OCI-LY7 (cell line): ENCODE data around the gene C2CD4C. TPM values are rescaled to one million over a fixed set of nuclear protein-coding genes. Genes with fewer than 3 reads are reported as not detected.

Experiments
- BruUV-seq: library from RNA; stranded (reverse); fragments of 400-500 nt; replicated peaks from 2 replicates; lab custom pipeline; 2021; lab: Mats Ljungman, UMichigan
- CTCF ChIA-PET: fragments of 300-600 bp; sonication (Branson Sonifier 250); formaldehyde crosslinking; loops from one replicate; lab custom pipeline; 2022; ENCODE audit warnings: antibody characterized with exemption; ENCODE audit not compliant: unreplicated experiment; lab: Charles Lee
- POLR2A ChIA-PET: fragments of 300-600 bp; sonication (Branson Sonifier 250); formaldehyde crosslinking; loops from one replicate; lab custom pipeline; 2022; ENCODE audit warnings: antibody characterized with exemption; lab: Charles Lee
- DNase-seq: peaks from one replicate; pipeline ENCODE4 v3.0.0-alpha.2; 2015; ENCODE audit warnings: low spot score
- H2AFZ ChIP-seq: fragments of 200-600 bp; sonication (generic), shearing (Covaris generic); 2 replicates; pipeline ENCODE4 v1.6.1; 2014; ENCODE audit warnings: mild to moderate bottlenecking, antibody characterized with exemption, low read length, moderate library complexity
- H3K27ac ChIP-seq: fragments of 200-600 bp; sonication (generic); 2 replicates; pipeline ENCODE4 v1.5.1; 2014; ENCODE audit warnings: mixed run types, low read depth, mild to moderate bottlenecking, moderate library complexity, low read length, inconsistent platforms; ENCODE audit not compliant: poor library complexity, severe bottlenecking
- H3K36me3 ChIP-seq: fragments of 200-600 bp; sonication (generic); 2 replicates; pipeline ENCODE4 v1.6.1; 2014; ENCODE audit warnings: mild to moderate bottlenecking, antibody characterized with exemption, low read length, moderate library complexity, mixed read lengths; ENCODE audit not compliant: insufficient read depth
- H3K4me1 ChIP-seq: fragments of 200-600 bp; sonication (generic); 2 replicates; pipeline ENCODE4 v1.5.1; 2014; ENCODE audit warnings: mild to moderate bottlenecking, low read length; ENCODE audit not compliant: insufficient read depth, poor library complexity, severe bottlenecking
- H3K4me2 ChIP-seq: fragments of 200-600 bp; sonication (generic); 2 replicates; pipeline ENCODE4 v1.6.1; 2014; ENCODE audit warnings: mild to moderate bottlenecking, low read length
- H3K4me3 ChIP-seq: fragments of 200-600 bp; sonication (generic); 2 replicates; pipeline ENCODE4 v1.5.1; 2014; ENCODE audit warnings: mild to moderate bottlenecking, low read depth, low read length; ENCODE audit not compliant: poor library complexity, severe bottlenecking
- H3K79me2 ChIP-seq: fragments of 200-600 bp; sonication (generic); 2 replicates; pipeline ENCODE4 v1.6.1; 2016; ENCODE audit warnings: low read depth, mild to moderate bottlenecking, low read length, moderate library complexity, mixed read lengths; ENCODE audit not compliant: insufficient read depth
- H3K9me2 ChIP-seq: fragments of 200-600 bp; sonication (generic); 2 replicates; pipeline ENCODE4 v1.6.1; 2016; ENCODE audit warnings: mild to moderate bottlenecking, low read length, mixed read lengths; ENCODE audit not compliant: insufficient read depth
- H3K9me3 ChIP-seq: fragments of 200-600 bp; sonication (generic); 2 replicates; pipeline ENCODE4 v1.6.1; 2014; ENCODE audit warnings: mild to moderate bottlenecking, mixed run types, low read length, mixed read lengths
- H4K20me1 ChIP-seq: fragments of 200-600 bp; sonication (generic); 2 replicates; pipeline ENCODE4 v1.6.1; 2014; ENCODE audit warnings: mild to moderate bottlenecking, antibody characterized with exemption, low read length, moderate library complexity, mixed read lengths; ENCODE audit not compliant: insufficient read depth
- CTCF ChIP-seq: fragments of 200-600 bp; sonication (generic); conservative IDR thresholded peaks from 2 replicates; pipeline ENCODE4 v1.5.1; 2014; ENCODE audit warnings: mild to moderate bottlenecking, antibody characterized with exemption, low read length, moderate library complexity, mixed read lengths
- EZH2phosphoT487 ChIP-seq: fragments of 200-600 bp; sonication (generic); IDR thresholded peaks from 2 replicates; pipeline ENCODE4 v1.6.1; 2018; ENCODE audit warnings: low read depth, borderline replicate concordance, mild to moderate bottlenecking, mixed run types, antibody characterized with exemption, low read length, moderate library complexity, mixed read lengths
- intact Hi-C: fragments of 100-400 bp; cut with micrococcal nuclease; formaldehyde crosslinking; loops from one replicate; pipeline ENCODE4 v1.10.0; 2022; ENCODE audit not compliant: unreplicated experiment
- total RNA-seq, 2 experiments: library from RNA; depleted of rRNA in 1 of 2; stranded (reverse); fragments of >200 nt in 1 of 2; shearing (Covaris generic) in 1 of 2; gene quantifications; 2 replicates each; pipeline ENCODE4 v1.2.3, GENCODE V29; 2014 to 2022

Gene C2CD4C
- total RNA-seq, 2 experiments from 2014 or later, result 0.16 to 0.59 TPM

GRCh38 chr19:410243-410781 lies 1.4 kb upstream of the C2CD4C start:
- H3K4me1 ChIP-seq, result peaks cover 11% of the 10 kb centered on the region
- POLR2A ChIA-PET, result no interaction called here
- H3K9me3 ChIP-seq, result no peaks in the 10 kb centered on the region
- no peaks in the 10 kb centered on the region for H3K79me2 ChIP-seq
- no peak overlapping the region for H2AFZ ChIP-seq
- no peaks in the 10 kb centered on the region for H3K9me2 ChIP-seq
- TF ChIP-seq CTCF (no peak), EZH2phosphoT487 (no peak)
- intact Hi-C loops, result no loop called here
- no TSS peak for BruUV-seq
- H3K4me3 ChIP-seq, result no peak overlapping the region
- H3K4me2 ChIP-seq, result no peak overlapping the region
- no peaks in the 10 kb centered on the region for H4K20me1 ChIP-seq
- no peak overlapping the region for H3K27ac ChIP-seq
- CTCF ChIA-PET, result no interaction called here
- no peaks in the 10 kb centered on the region for H3K36me3 ChIP-seq
- DNase-seq, result no peak

DNA sequence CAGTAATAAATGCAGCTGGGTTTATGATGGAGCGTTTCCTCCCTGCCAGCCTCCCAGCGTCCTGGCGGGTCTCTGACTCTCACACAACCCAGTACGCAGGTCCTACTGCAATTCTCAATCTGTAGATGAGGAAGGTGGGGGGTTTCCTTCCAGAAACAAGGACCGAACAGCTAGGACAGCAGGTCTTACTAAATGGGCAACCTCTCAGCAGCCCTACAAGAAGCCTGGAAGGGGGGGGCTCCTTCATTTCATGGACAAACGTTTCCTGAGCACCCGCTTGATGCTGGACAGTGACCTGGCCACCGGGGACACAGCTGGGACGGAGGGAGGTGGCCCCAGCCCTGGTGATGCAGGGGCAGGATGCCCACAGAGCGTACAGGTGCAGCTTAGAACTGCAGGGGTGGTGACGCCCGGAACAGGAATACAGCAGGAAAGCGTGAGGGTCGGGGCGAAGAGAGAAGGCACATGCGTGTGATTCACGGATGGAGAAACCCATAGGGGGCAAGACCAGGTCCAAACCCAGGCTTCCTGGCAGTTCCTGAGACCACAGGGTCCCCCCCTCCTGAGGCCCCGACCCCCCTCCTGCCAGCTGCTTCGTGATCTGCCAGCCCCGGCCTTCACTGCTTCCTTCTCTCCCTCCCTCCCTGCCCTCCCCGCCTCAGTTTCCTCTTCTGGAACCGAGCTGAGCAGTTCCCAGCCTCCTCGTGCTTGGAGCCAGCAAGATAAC lies 732 bp upstream of the C2CD4C start:
- no TSS peak for BruUV-seq
- ChIA-PET POLR2A (no interaction called here), CTCF (no interaction called here)
- Histone ChIP-seq H3K79me2 (no peaks in the 10 kb centered on the region), H3K36me3 (no peaks in the 10 kb centered on the region), H3K4me2 (peak overlapping the region; percentile 70), H2AFZ (peak overlapping the region; percentile 59; the same call in 1 of the 2 replicates), H4K20me1 (no peaks in the 10 kb centered on the region), H3K9me3 (no peaks in the 10 kb centered on the region), H3K4me3 (peak overlapping the region; percentile 65), H3K27ac (no peak overlapping the region), H3K9me2 (no peaks in the 10 kb centered on the region), H3K4me1 (peaks cover 11% of the 10 kb centered on the region)
- intact Hi-C loops, result no loop called here
- peak; percentile 23 for DNase-seq
- no peak for TF ChIP-seq EZH2phosphoT487
- TF ChIP-seq CTCF, result no peak

DNA sequence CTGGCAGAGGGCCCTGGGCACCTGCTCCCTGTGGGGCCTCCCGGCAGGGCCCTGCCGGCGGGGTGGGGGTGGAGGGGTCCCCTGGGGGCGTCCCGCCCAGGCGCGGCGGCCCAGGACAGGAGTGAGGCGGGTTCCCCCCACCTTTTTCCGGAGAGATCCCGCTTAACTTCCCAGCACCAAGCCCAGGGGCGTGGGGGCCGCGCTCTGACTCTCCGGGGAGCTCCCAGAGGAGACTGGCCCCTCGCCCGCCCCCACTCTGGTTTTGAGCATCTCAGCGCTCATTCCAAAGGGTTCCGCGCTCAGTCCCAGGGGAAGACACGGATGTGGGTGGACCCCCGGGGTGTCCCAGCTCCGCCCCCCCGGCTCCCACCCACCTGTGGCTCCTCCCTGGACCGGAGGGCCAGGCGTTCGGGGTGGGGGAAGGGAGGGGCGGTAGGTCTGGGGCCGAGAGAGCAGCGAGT lies 476 bp downstream of the C2CD4C start:
- CTCF ChIA-PET, result no interaction called here
- no peak for DNase-seq

More for the DNA sequence above, 476 bp downstream of the C2CD4C start:
- Histone ChIP-seq H3K36me3 (no peaks in the 10 kb centered on the region), H3K27ac (no peak overlapping the region), H3K9me3 (no peaks in the 10 kb centered on the region), H3K4me2 (peak overlapping the region; percentile 70), H3K4me1 (peaks cover 11% of the 10 kb centered on the region), H3K9me2 (no peaks in the 10 kb centered on the region), H3K4me3 (peak overlapping the region; percentile 65), H2AFZ (no peak overlapping the region), H4K20me1 (no peaks in the 10 kb centered on the region), H3K79me2 (no peaks in the 10 kb centered on the region)
- POLR2A ChIA-PET, result no interaction called here
- no TSS peak for BruUV-seq
- intact Hi-C loops, result no loop called here
- TF ChIP-seq EZH2phosphoT487, result no peak
- TF ChIP-seq CTCF, result no peak
